PC-9 (cell line): ENCODE results near the gene SNX9.

Source experiments
- EZH2 ChIP-seq: fragments of 200-600 bp; sonication (generic); IDR thresholded peaks from 2 replicates; pipeline ENCODE4 v1.8.0; 2017; ENCODE audit warnings: antibody characterized with exemption, low read depth
- TF ChIP-seq, protein P1 (sequence below): fragments of 200-600 bp; sonication (generic); conservative IDR thresholded peaks from 2 replicates; pipeline ENCODE4 v1.6.1; 2017; ENCODE audit warnings: mixed run types, antibody characterized with exemption, mild to moderate bottlenecking, moderate library complexity

DNA sequence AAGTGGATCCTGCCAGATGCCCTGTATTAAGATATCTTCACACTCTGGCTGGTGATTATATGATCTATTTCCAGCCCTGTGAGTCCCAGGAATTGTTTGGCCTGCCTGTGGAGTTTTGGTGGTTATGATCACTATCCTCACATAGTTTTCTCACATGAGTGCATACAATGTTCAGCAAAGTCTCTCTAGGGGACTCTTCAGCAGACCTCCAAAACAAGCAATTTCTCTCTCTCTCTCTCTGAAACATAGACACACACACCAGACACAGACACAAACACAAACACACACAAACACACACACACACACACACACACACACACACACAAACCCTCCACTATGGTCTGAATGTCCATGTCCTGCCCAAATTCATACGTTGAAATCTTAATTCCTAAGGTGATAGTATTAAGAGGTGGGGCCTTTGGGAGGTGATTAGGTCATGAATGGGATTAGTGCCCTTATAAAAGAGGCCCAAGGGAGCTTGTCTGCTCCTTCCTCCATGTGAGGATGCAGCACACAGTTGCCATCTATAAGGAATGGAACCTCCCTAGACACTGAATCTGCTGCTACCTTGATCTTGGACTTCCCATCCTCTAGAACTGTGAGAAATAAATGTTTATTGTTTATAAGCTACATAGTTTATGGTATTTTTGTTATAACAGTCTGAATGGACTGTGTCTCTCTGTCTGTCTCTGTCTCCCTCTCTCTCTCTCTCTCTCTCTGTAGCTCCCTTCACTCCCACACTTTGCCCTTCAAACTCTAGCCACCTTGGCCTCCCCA, 136.6 kb downstream of the SNX9 start:
- TF ChIP-seq, protein P1, sequence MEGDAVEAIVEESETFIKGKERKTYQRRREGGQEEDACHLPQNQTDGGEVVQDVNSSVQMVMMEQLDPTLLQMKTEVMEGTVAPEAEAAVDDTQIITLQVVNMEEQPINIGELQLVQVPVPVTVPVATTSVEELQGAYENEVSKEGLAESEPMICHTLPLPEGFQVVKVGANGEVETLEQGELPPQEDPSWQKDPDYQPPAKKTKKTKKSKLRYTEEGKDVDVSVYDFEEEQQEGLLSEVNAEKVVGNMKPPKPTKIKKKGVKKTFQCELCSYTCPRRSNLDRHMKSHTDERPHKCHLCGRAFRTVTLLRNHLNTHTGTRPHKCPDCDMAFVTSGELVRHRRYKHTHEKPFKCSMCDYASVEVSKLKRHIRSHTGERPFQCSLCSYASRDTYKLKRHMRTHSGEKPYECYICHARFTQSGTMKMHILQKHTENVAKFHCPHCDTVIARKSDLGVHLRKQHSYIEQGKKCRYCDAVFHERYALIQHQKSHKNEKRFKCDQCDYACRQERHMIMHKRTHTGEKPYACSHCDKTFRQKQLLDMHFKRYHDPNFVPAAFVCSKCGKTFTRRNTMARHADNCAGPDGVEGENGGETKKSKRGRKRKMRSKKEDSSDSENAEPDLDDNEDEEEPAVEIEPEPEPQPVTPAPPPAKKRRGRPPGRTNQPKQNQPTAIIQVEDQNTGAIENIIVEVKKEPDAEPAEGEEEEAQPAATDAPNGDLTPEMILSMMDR, result no peak
- TF ChIP-seq EZH2, result no peak
